SK-N-SH (cell line): ENCODE data around the gene HTR6. TPM values are rescaled to one million over a fixed set of nuclear protein-coding genes. Genes with fewer than 3 reads are reported as not detected.

Source experiments
- CTCF ChIA-PET: fragments of 300-600, 350-600 bp; formaldehyde crosslinking; extraction: SDS; loops from one replicate; lab custom pipeline; 2021; lab: Yijun Ruan, JAX
- POLR2A ChIA-PET: fragments of 350-600 bp; sonication (Branson Sonifier 250); formaldehyde crosslinking; extraction: SDS; loops from one replicate; lab custom pipeline; 2020; ENCODE audit warnings: antibody characterized with exemption, inconsistent platforms; lab: Yijun Ruan, JAX
- DNase-seq: peaks from one replicate; pipeline ENCODE4 v3.0.0; 2012
- H2AFZ ChIP-seq: fragments of 200-600 bp; sonication (generic); 2 replicates; pipeline ENCODE4 v1.8.1; 2016; ENCODE audit warnings: antibody characterized with exemption, mild to moderate bottlenecking, low read depth
- H3F3A ChIP-seq: fragments of 200-600 bp; sonication (generic); replicated peaks from 2 replicates; pipeline ENCODE3; 2016; ENCODE audit warnings: antibody characterized with exemption, mild to moderate bottlenecking; ENCODE audit not compliant: insufficient read depth
- H3K27ac ChIP-seq, 2 experiments: fragments of 200-500 bp in 1 of 2; fragments of 200-600 bp in 1 of 2; sonication (Bioruptor generic) in 1 of 2; sonication (generic), shearing (Covaris generic) in 1 of 2; 2 replicates each; pipeline versions ENCODE4 v1.5.1 to v1.6.1; 2014 to 2016; ENCODE audit warnings: low read depth in 2 of 2, inconsistent platforms in 1 of 2, low read length in 1 of 2, mild to moderate bottlenecking in 1 of 2, mixed read lengths in 1 of 2
- H3K27me3 ChIP-seq: fragments of 200-600 bp; sonication (generic), shearing (Covaris generic); 2 replicates; pipeline ENCODE4 v1.6.1; 2016; ENCODE audit warnings: mixed run types; ENCODE audit not compliant: insufficient read depth
- H3K36me3 ChIP-seq, 2 experiments: fragments of 200-500 bp in 1 of 2; fragments of 200-600 bp in 1 of 2; sonication (Bioruptor generic) in 1 of 2; sonication (generic) in 1 of 2; replicated peaks in 1 of 2; 2 replicates each; pipeline versions ENCODE3 to v1.5.1; 2014 to 2016; ENCODE audit warnings: low read length in 1 of 2, mild to moderate bottlenecking in 1 of 2; ENCODE audit not compliant: insufficient read depth in 2 of 2, control insufficient read depth in 1 of 2
- H3K4me1 ChIP-seq, 2 experiments: fragments of 200-500 bp in 1 of 2; fragments of 200-600 bp in 1 of 2; sonication (Bioruptor generic) in 1 of 2; sonication (generic), shearing (Covaris generic) in 1 of 2; 2 replicates each; pipeline versions ENCODE4 v1.5.1 to v1.6.1; 2014 to 2016; ENCODE audit warnings: low read depth in 1 of 2, low read length in 1 of 2, mixed run types in 1 of 2; ENCODE audit not compliant: insufficient read depth in 2 of 2, control insufficient read depth in 1 of 2
- H3K4me2 ChIP-seq: fragments of 200-600 bp; sonication (generic), shearing (Covaris generic); 2 replicates; pipeline ENCODE4 v1.6.1; 2017; ENCODE audit warnings: mixed run types
- H3K4me3 ChIP-seq, 2 experiments: fragments of 200-500 bp in 1 of 2; fragments of 200-600 bp in 1 of 2; sonication (Bioruptor generic) in 1 of 2; sonication (generic), shearing (Covaris generic) in 1 of 2; 2 replicates each; pipeline versions ENCODE4 v1.5.1 to v1.8.1; 2014 to 2016; ENCODE audit warnings: low read depth in 2 of 2, inconsistent platforms in 1 of 2, low read length in 1 of 2, mild to moderate bottlenecking in 1 of 2, mixed read lengths in 1 of 2, moderate library complexity in 1 of 2
- H3K79me2 ChIP-seq: fragments of 200-600 bp; sonication (generic); 2 replicates; pipeline ENCODE4 v1.8.1; 2017; ENCODE audit warnings: mild to moderate bottlenecking; ENCODE audit not compliant: insufficient read depth
- H3K9ac ChIP-seq: fragments of 200-600 bp; sonication (generic); 2 replicates; pipeline ENCODE4 v1.6.1; 2017; ENCODE audit warnings: mixed run types
- H3K9me2 ChIP-seq: fragments of 200-600 bp; sonication (generic); 2 replicates; pipeline ENCODE4 v1.6.1; 2017; ENCODE audit warnings: mixed run types
- H3K9me3 ChIP-seq: fragments of 200-600 bp; sonication (generic); 2 replicates; pipeline ENCODE4 v1.6.1; 2017; ENCODE audit warnings: mixed run types, mild to moderate bottlenecking, moderate library complexity
- H4K20me1 ChIP-seq: fragments of 200-600 bp; sonication (generic); 2 replicates; pipeline ENCODE4 v1.6.1; 2017; ENCODE audit warnings: mild to moderate bottlenecking, mixed run types; ENCODE audit not compliant: insufficient read depth
- FOSL2 ChIP-seq: IDR thresholded peaks from 2 replicates; pipeline ENCODE4 v1.4.0; 2012; ENCODE audit warnings: low read depth, mild to moderate bottlenecking, moderate library complexity, borderline replicate concordance
- FOXM1 ChIP-seq: IDR thresholded peaks from 2 replicates; pipeline ENCODE4 v1.4.0; 2012; ENCODE audit warnings: low read depth, mild to moderate bottlenecking
- GABPA ChIP-seq: IDR thresholded peaks from 2 replicates; pipeline ENCODE4 v1.4.0; 2012; ENCODE audit warnings: low read depth, mild to moderate bottlenecking
- JUND ChIP-seq: IDR thresholded peaks from 2 replicates; pipeline ENCODE4 v1.4.0; 2012
- MAX ChIP-seq: IDR thresholded peaks from 2 replicates; pipeline ENCODE4 v1.4.0; 2012; ENCODE audit warnings: low read depth
- NFIC ChIP-seq: IDR thresholded peaks from 2 replicates; pipeline ENCODE4 v1.4.0; 2012; ENCODE audit warnings: borderline replicate concordance
- NRF1 ChIP-seq: IDR thresholded peaks from 2 replicates; pipeline ENCODE4 v1.6.1; 2012; ENCODE audit warnings: low read depth, mild to moderate bottlenecking, low read length
- PBX3 ChIP-seq: IDR thresholded peaks from 2 replicates; pipeline ENCODE4; 2012
- POLR2AphosphoS5 ChIP-seq: IDR thresholded peaks from 2 replicates; pipeline ENCODE4 v1.6.1; 2012; ENCODE audit warnings: low read depth, low read length
- RCOR1 ChIP-seq: fragments of 150-350 bp; IDR thresholded peaks from 2 replicates; pipeline ENCODE4 v1.6.1; 2017; ENCODE audit warnings: antibody characterized with exemption, low read length
- SMC3 ChIP-seq: IDR thresholded peaks from 2 replicates; pipeline ENCODE4 v1.6.1; 2012; ENCODE audit warnings: low read depth, low read length, improper control_type of control experiment
- TAF1 ChIP-seq: IDR thresholded peaks from 2 replicates; pipeline ENCODE4 v1.6.1; 2012; ENCODE audit warnings: low read depth, mild to moderate bottlenecking, low read length, moderate library complexity, borderline replicate concordance
- TCF12 ChIP-seq: IDR thresholded peaks from 2 replicates; pipeline ENCODE4 v1.4.0; 2012
- TEAD4 ChIP-seq: IDR thresholded peaks from 2 replicates; pipeline ENCODE4 v1.4.0; 2012; ENCODE audit warnings: mild to moderate bottlenecking, borderline replicate concordance; ENCODE audit not compliant: insufficient read depth
- YY1 ChIP-seq: IDR thresholded peaks from 2 replicates; pipeline ENCODE4 v1.4.0; 2012; ENCODE audit warnings: low read depth, mild to moderate bottlenecking
- ZBTB33 ChIP-seq: IDR thresholded peaks from 2 replicates; pipeline ENCODE4 v1.4.0; 2012; ENCODE audit warnings: low read depth, borderline replicate concordance
- WGBS: methylation state at CpG from one replicate; pipeline ENCODE4 v1.1.6; 2017; ENCODE audit warnings: low lambda C conversion rate; 5-methylcytosine and 5-hydroxymethylcytosine counted together
- polyA plus RNA-seq, 3 experiments: library from polyadenylated mRNA; depleted of rRNA; stranded (reverse); fragments of >200 nt; gene quantifications; 2 replicates each; pipeline ENCODE4 v1.2.3, GENCODE V29; 2012

HTR6 gene
- polyA plus RNA-seq, 1 of the 3 experiments (the other 2 are of a cell fraction): 0.05 TPM

GRCh38 chr1:19617376-19617775 is 47.3 kb upstream of the HTR6 start:
- H3K36me3 ChIP-seq: peaks cover 11 to 15% of the 10 kb centered on the region in 2 experiments
- no peaks in the 10 kb centered on the region for H3K9me3 ChIP-seq
- H3K4me2 ChIP-seq: no peak overlapping the region
- H3K27me3 ChIP-seq: no peaks in the 10 kb centered on the region
- CTCF ChIA-PET: interaction anchor here (0.6 to 0.9 kb wide), 3 partner anchors 18 to 225 kb away, joined by 3 to 4 read pairs (median 4); no protein-coding TSS in a partner anchor
- no peak overlapping the region for H3K27ac ChIP-seq
- H2AFZ ChIP-seq: no peak overlapping the region
- H3K79me2 ChIP-seq: peaks cover 81% of the 10 kb centered on the region
- H3K4me1 ChIP-seq: peaks cover 4 to 13% of the 10 kb centered on the region in 2 experiments; a peak in 3 of 4 replicates
- no peak overlapping the region for H3K9ac ChIP-seq
- peaks cover 39% of the 10 kb centered on the region for H4K20me1 ChIP-seq
- 93% methylated on average over 3 of the region's 3 CpGs for WGBS
- H3K4me3 ChIP-seq: no peak overlapping the region
- peaks cover 6% of the 10 kb centered on the region for H3F3A ChIP-seq
- TF ChIP-seq YY1 (no peak), NFIC (no peak), MAX (no peak), RCOR1 (no peak), ZBTB33 (no peak), SMC3 (no peak), JUND (no peak), NRF1 (no peak), FOXM1 (no peak), PBX3 (no peak), TEAD4 (no peak), TCF12 (no peak), POLR2AphosphoS5 (no peak), FOSL2 (no peak), TAF1 (no peak)
- TF ChIP-seq, all 33 proteins: peak for 0
- DNase-seq: no peak
- H3K9me2 ChIP-seq: no peaks in the 10 kb centered on the region
- POLR2A ChIA-PET: interaction anchor here (0.6 kb wide), 1 partner anchor 77 kb away, joined by 4 read pairs; no protein-coding TSS in a partner anchor

- H3K4me3 ChIP-seq: no peak overlapping the region
- 96% methylated on average over 3 of the region's 3 CpGs for whole genome bisulfite sequencing
- H3K79me2 ChIP-seq: peaks cover 77% of the 10 kb centered on the region
- peaks cover 4 to 13% of the 10 kb centered on the region in 2 experiments; a peak in 3 of 4 replicates for H3K4me1 ChIP-seq
- no peaks in the 10 kb centered on the region for H3K27me3 ChIP-seq
- H3K36me3 ChIP-seq: peaks cover 16 to 20% of the 10 kb centered on the region in 2 experiments
- DNase-seq: no peak
- no peaks in the 10 kb centered on the region for H3K9me3 ChIP-seq
- H3F3A ChIP-seq: peaks cover 6% of the 10 kb centered on the region
- H3K9me2 ChIP-seq: no peaks in the 10 kb centered on the region
- H3K27ac ChIP-seq: no peak overlapping the region
- H3K4me2 ChIP-seq: no peak overlapping the region
- ChIA-PET POLR2A (no interaction called here), CTCF (interaction anchor here (0.8 to 1.3 kb wide), 3 partner anchors 17 to 226 kb away, joined by 3 to 4 read pairs (median 3); no protein-coding TSS in a partner anchor)
- no peak overlapping the region for H3K9ac ChIP-seq
- TF ChIP-seq NFIC (no peak), GABPA (no peak)
- H4K20me1 ChIP-seq: peaks cover 31% of the 10 kb centered on the region
- H2AFZ ChIP-seq: no peak overlapping the region
Measured at GRCh38 chr1:19618428-19618827, 46.2 kb upstream of the HTR6 start.
